Activated T-cell treated with anti-CD3 and anti-CD28 coated beads for 4 hours (primary cell): ENCODE results near the gene RIPK4.
"Not testable (repeated sequence)": the region's sequence is repeated elsewhere in the genome, so short reads cannot be mapped to it uniquely, and the experiment has no call there.

Source experiments
- DNase-seq: peaks from one replicate; pipeline ENCODE4 v3.0.0-alpha.2; 2020

Gene RIPK4

DNA sequence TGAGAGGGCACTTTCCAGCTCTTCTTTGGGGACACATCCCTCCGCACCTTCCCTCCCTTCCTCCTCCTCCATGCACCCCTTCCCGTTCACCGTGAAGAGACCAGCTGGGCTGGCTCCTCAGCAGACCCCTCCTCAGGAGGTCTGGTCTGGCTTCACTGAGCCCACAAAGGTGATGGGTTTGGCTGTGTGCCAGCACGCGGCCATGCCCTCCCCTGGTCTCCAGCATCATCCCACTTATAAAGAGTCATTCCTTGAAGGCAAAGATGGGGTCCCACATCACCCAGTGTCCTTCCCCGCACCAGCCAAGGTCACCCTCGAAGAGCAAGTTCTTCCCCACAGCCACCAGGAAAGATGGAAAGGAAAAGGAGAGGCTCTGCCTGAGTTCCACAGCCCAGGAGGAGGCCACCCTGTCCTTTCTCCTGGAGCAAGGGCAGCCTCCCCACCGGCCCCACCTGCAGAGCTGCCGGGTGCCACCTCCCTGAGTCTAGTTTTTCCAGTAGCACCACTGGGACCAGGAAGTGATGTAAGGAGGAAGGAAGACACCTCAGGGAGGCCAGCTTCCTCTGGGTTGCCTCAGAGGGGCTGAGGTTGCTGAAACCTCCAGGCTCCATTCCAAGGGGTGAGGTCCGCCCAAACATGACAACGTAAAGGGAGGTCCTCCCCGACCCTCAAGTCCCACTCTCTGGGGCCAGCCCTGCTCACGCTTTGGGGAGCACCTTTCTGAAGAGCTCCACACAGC lies 32.7 kb downstream of the RIPK4 start:
- DNase-seq: no peak

DNA sequence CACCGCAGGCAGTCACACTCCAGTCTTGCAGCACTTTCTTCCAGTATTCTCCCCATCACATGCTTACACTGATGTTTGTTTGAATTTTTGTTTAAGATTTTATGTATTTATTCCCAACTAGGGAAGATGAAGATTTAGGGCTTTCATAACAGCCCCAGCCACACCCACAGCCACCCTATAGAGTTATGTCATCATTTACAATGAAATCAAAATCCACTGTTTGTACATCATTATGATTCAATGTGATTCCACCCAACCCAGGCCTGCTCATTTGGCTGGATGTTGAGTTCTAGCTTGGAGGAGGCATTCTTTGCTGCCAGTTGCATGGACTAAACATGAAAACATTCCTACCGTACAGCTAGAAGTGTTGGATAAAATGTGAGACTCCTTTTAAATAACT lies 35.8 kb downstream of the RIPK4 start:
- no peak for DNase-seq

DNA sequence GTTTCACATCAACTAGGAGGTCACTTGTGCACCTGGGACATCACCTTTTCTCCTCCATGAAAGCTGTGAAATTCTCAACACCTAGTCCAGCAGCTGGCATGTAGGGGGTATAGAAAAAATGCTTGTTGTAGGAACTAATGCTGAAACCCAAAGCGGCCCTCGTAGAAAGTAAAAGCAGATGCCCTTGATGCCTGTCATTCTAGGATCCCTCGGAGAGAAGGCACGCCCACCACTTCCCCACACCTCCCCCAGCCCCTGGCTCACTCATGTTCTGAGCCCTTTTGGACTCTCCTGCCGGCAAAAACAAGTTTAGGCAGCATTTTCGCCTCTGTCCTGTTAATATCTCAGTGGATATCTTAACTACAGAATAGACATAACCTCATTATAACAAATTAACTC lies 36.5 kb downstream of the RIPK4 start:
- no peak for DNase-seq

DNA sequence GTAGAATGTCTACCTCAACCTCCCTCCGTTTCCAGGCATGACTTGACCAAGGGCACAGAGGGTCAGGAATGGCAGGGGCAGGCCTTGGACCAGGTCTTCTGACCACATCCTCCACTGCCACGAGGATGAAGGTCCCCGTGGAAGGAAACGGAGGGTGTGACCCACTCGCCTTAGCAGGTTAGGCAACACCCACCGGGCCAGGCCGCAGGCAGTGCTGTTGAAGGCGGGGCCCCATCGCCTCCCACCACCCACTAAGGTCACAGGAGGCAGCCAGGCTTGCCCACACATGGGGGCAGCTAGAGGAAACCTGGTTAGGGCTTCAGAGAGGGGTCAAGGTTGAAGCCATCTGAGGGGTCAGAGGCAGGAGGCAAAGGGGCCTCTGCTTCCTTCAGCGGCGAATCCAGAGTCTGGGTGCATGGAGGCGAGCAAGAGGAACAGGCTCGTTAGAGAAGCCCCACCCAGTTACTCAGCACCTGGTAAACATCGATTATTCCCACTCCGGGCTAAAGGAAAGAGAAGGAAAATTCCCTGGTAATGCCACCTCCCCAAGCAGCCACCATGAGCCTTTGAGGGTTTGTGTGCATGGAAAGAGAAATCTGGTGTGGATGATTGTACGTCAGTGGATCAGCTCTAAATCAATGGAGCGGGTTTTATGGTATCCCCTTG lies 37.0 kb downstream of the RIPK4 start:
- no peak for DNase-seq

DNA sequence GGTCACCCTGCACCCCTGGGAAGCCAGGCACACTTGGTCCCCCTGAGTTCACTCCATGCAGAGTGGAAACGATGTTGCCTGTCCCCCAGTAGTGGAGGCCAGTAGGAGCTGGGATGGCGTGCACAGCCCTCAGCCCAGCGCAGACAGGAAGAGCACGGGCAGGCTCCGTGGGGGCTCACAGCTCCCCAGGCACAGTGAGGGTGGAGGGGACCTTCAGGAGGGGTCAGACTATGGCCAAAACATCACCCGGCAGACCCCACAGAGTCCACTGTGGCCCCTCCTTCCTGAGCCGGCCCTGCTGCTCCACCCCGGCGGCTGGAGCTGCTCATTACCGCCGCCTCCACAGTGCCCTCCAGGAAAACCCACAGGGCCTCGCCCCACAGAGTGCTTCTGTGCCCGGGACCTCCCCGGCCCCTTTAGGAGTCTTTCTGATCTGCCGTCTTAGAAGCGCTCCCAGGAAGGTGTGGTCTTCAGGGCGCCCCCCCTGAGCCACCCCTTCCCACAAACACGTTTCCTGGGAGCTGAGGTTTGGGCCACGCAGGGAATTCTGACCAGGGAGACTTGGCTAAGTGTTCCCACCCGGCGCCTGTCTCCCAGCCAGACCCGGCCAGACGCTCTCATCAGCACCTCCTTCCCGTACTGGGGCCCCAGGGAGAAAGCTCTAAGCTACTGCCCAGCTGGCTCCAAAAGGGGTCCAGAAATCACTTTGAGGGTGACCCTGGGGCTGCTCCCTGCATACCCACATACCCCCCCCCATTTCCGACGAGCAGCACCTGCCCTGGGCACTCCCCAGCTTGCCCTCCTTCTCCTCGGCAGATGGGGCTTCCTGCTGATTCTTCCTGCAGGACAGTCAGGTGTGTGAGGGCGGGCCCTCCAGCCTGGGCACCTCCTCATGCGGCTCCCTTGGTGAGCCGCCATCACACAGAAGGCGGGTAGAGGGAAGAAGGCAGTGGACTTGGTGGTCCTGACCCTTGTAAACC lies 38.8 kb downstream of the RIPK4 start:
- no peak for DNase-seq

DNA sequence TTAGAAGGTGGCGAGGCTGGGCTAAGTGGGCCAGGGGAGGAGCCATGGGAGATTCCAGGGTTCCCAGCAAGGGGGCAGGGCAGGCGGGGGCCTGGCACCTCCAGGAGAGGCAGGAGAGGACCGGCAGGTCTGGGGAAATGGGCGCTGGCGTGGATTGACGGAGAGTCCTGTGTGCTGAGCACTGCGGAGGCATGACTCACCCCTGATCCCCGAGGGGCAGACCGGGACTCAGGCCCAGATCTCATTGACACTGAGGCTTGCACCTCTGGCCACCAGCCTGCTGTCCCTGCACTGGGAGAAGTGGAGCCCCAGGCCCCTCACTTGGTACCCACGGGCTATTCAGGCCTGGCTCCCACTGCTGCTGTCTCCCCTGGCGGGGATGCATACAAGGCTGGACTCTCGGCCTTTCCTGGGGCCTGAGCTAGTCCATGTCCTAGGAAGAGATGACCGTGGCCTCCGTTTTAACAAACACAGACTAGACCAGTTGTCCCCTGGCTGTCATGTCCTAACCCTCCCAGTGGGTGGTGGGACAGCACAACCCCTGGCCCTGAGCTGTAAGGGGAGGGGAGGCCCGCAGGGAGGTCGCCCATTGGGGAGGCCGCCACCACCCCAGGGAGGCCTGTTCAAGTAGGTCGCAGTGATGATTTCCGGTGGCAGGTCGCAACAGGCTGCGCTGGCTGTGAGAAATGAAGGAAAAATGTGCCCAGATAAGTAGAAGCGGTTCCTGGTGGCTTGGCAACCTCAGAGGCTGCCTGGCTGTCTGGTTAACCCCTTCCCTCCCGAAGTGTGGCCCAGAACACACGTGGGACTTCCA lies 39.7 kb downstream of the RIPK4 start:
- DNase-seq: no peak

DNA sequence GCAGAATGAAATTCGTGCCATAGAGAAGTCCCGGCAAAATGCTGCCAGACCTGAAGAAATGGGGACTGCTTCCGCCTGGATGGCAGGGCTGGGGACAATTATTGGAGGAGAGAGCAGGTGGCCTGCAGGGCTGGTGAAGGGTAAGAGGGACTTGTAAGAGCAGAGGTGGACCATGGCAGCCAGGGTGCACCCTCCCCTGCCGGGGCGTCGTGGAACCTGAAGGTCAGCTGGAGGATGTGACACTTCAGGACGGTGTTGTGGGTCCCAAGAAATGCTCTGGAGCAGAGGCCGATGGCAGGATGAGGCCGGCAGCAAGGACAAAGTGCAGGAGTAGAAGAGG lies 40.3 kb downstream of the RIPK4 start:
- no peak for DNase-seq

DNA sequence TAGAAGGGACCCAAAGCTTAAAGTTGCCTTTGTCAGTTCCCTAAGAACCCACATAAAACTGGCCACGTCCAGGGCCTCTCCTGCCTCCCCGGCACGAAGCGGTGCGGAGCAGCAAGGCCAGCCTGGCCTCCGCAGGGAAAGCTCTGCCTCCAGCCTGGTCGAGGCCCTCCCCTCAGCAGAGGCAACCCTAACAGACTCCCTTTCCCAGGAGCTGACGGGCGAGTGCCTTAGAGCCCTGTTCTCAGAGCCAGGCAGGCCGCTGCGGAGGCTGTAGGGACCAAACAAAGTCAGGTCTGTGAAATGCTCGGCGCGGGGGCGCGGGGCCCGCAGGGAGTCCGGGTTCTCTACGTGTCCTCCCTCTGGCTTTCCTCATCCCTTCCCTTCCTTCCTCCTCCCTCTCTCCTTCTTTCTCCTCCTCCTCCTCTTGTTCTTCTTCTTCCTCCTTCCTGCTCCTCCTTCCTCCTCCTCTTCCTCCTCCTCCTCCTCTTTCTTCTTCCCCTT lies 40.7 kb downstream of the RIPK4 start:
- DNase-seq: no peak

DNA sequence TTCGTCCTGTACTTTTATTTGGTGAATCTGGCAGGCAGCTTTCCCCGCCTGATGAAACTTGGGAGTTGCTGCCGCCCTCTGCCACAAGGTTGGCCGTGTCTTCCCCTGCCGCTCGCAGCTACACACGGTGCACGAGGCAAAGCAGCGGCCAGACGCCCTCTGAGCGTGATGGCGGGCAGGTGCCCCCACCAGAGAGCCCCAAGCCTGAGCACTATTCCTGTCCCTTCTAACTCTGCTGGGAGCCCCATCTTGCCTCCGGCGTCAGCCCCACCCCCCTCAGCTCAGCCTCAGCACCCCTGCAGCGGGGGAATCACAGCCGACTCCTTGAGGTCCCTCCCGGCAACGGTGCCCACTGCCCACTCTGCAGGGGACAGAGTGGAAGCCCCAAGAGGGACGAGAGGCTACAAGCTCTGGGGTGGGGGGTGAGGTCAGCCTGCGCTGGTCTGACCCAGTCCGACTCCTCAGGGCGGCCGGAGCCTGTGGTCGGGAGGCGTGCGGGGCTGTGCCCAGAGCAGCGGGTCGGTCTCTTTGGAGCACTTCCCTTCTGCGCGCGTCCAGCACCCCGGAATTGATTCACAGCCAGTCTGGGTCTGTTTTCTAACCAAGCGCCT lies 41.3 kb downstream of the RIPK4 start:
- DNase-seq: no peak

DNA sequence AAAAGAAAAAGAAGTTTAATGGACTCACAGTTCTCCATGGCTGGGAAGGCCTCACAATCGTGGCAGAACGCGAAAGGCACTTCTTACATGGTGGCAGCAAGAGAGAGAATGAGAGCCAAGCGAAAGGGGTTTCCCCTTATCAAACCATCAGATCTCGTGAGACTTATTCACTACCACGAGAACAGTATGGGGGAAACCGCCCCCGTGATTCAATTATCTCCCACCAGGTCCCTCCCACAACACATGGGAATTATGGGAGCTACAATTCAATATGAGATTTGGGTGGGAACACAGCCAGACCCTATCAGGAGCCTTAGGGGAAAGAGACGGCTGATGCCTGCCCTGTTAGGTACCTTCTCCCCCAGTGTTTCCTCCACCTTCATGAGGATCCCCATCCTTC lies 43.0 kb downstream of the RIPK4 start:
- DNase-seq: not testable (repeated sequence)

DNA sequence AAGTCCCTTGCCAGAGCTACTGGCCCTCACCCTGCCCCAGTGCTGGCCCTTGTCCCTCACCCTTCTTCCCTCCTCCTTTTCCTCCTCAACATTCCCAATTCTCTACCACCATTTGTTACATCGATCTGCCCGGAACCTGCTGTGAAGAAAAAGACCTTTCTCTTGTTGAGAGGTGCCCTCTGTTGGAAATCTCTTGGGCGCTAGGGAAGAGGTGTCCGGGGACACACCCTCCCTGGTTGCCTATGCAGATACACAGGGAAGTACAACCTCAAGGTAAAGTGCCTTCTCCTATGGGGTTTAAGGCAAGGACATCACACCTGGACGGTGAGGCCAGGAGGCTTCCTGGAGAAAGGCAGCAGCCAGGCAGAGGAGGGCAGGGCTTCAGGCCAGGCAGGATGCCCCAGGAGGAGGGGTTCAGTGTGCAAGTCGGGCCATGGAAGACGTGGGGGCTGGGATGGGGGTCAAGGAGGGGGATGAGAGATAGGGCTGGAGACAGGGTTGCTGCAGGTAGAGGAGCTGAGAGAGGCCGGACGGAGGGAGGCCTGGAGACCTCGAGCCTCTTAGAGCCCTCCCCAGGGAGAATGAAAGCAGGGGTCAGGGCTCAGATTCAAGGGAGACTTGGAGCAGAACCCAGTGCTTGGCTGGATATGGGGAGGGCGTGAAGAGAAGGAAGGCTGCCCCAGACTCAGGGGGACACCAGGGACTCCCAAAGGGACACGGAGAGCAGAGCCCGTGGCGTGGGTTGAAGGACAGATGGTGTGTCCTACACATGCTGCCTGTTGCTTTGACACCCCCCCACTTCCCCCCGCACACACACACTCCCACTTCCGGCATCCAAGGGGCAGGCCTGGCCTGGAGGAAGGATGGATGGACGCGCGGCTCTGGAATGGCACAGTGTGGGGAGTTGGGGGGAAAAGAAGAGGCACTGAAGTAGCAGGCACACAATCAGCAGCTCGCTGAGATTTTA lies 44.5 kb downstream of the RIPK4 start:
- no peak for DNase-seq

DNA sequence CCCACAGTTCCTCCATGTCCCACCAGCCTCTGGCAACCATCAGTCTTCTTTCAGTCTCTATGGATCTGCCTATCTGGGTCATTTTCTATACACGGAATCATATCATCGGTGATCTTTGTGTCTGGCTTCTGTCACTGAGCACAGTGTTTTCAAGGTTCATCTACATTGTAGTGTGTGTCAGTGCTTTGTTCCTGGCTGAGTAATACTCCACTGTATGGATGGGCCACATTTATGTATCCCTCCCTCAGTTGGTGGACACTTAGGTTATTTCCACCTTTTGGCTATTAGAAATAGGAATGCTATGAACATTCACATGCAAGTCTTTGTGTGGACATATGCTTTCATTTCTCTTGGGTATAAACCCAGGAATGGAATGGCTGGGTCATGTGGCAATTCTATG lies 46.6 kb downstream of the RIPK4 start:
- no peak for DNase-seq

DNA sequence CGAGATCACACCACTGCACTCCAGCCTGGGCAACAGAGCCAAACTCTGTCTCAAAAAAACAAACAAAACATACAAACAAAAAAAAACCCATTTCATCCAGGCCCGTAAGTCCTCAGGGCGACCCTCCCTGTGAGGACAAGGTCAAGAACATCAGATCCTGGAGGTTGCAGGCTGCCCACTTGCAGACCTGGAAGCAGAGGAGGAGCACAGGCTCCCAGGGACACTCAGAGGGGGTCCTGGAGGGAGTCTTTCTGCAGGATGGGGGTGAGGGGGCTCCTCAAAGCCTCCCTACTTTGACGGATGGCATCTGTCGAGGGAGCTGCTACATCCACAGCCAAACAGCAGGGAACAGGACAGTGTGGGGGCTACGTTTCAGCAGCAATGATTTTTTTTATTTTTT lies 47.2 kb downstream of the RIPK4 start:
- no peak for DNase-seq

DNA sequence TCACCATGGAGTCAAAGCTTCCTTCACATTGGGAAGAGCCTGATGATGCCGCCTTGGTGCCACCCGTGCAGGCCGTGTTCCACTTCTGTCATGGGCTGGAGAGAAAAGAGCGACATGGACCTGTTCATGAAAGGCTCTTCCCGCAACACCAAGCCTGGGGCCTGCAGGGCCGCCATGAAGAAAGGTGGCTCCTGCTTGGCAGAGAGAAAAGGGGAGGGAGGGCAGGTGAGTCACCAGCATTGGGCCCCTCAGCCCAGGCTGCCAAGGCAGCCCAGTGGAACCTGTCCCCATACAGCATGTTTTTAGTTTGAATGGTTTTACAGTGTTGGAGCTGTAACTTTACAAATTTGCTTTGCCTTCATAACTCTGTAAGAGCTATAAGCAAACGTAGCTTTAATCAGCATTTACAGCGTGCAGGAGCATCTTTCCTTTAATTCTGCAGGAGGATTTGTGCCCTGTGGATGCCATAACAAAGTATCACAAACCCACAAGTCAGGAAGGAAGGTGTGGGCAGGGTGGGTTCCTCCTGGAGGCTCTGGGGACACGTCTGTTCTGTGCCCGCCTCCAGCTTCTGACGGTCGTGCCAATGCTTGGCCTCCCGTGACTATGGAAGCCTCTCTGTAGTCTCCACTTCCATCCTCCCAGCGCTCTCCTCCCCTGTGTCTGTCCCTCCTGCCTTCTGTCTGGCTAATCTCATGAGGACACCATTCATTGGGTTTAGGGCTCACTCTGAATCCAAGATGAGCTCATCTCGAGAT lies 49.1 kb downstream of the RIPK4 start:
- no peak for DNase-seq

DNA sequence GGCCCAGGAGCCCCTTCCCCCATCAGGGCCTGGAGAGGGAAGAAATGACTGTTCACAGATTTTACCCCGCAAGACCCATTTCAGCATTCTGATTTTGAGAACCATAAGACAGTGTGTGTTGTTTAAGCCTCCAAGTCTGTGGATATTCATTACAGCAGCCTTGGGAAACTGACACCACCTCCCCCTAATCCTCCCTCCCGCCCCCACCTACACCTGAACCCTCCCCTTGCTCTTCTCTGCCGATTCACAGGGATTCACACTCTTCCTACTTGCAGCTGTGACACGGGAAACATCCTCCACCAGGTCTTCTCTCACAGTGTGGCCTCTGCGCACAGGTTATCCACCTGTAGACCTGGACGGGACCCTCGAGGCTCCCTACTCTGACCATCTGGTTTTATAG lies 50.1 kb downstream of the RIPK4 start:
- no peak for DNase-seq

DNA sequence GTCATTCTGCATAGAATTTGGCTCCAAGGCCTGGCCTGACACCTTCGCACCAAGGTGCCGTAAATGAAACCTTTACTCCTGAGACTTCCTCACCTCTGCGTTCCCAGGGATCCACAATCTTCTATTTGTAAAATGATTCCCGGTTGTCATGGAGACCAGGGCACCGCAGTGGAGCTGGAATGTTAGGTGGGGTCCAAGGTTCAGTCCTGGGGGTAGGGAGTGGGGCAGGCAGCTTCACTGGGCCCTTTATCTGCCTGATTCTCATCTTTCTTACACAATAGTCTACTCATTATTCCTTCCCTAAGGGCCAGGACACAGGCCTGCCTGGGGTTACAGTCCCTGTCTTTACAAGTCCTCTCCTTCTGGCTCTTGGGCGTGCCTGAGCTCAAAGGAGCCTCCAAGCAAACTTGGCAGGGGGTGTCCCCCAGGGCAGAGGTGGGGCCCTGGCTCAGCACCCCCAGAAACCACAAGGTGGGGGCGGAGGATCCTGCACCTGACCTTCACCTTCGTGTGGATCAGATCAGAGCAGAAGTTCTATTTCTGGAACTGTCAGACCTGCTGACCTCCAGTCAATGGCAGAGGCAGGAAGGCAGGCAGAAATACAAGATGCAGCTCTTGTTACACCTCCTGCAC lies 51.1 kb downstream of the RIPK4 start:
- DNase-seq: no peak

DNA sequence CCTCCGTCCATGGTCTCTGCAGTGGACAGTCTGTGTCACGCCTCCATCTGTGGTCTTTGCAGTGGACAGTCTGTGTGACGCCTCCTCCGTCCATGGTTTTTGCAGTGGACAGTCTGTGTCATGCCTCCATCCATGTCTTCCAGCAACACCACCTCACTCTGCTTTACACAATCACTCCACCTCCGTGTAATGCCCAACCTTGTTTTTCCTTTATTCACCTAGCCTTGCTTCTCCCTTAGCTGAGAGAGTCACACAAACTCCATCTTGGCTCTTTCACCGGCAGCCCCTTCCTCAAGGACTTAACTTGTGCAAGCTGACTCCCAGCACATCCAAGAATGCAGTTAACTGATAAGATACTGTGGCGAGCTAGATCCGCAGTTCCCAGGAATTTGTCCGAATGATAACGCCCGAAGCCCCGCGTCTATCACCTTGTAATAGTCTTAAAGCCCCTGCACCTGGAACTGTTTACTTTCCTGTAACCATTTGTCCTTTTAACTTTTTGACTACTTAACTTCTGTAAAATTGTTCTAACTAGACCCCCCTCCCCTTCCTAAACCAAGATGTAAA lies 52.5 kb downstream of the RIPK4 start:
- DNase-seq: not testable (repeated sequence)

DNA sequence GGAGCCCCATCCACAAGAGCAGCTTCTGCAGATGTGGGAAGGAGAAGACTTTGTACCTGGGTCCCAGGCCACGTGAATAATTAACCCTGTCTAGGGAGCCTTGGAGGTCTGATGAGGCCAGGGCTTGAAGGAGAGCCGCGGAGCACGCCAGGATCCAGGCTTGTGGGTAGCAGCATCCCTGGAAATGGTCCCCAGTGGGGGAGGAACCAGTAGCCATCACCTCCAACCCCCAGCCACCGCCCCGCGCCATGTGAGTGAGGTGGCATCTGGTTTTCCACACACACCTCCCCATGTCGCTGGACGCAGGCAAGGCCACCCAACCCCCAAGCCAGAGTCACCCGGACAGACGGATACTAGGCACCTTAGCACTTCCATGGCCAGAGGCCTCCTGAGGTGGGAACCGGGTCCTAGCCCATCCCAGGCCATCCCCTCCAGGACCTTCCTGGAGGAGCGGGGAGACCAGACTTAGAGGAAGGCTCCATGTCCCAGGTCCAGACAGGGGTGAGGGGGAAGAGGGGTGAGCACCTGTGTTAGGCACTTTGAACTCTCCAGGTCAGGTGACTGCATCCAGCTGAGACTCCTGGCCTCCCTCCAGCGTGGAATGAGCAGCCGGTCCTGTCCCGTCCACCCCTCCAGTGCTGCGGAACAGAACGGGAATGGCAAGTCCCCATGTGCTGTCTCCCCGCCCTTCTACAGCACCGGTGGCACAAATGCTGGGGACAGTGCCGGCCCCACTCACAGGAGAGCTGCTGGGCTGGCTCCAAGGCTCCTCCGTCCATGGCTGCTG lies 53.2 kb downstream of the RIPK4 start:
- DNase-seq: no peak
